ENCODE measurements around the gene CHID1.

- no peak for TF ChIP-seq EZH2 (IDR thresholded peaks at IDR 0.05; ENCODE audit: insufficient read depth, low read length)
- no peak for TF ChIP-seq CTCF (IDR thresholded peaks at IDR 0.05; ENCODE audit: insufficient read depth, low read depth, low read length)
Observed at GRCh38 chr11:929405-929804, 18.8 kb upstream of the CHID1 start.

Data from astrocyte (in vitro differentiated cells and primary cell).